NCI-H2196 treated with DMSO at 0.1 percent for 48 hours (cell line): Measurements from ENCODE around the gene MYCL.

Experiments
- DNase-seq: peaks from one replicate; lab custom pipeline; 2025; ENCODE audit not compliant: unreplicated experiment; lab: John Stamatoyannopoulos, UW

Gene MYCL

GRCh38 chr1:39857126-39857878, 44.4 kb downstream of the MYCL start:
- DNase-seq = no peak

- DNase-seq = no peak
Measured at GRCh38 chr1:39854738-39855137, 47.0 kb downstream of the MYCL start.

GRCh38 chr1:39854314-39854713, 47.4 kb downstream of the MYCL start:
- DNase-seq = no peak

GRCh38 chr1:39852876-39853275, 48.8 kb downstream of the MYCL start:
- no peak for DNase-seq

GRCh38 chr1:39852214-39852791, 49.4 kb downstream of the MYCL start:
- no peak for DNase-seq

GRCh38 chr1:39850606-39851216, 51.0 kb downstream of the MYCL start:
- no peak for DNase-seq

- DNase-seq = no peak
Measured at GRCh38 chr1:39849203-39849602, 52.5 kb downstream of the MYCL start.

- DNase-seq = no peak
Measured at GRCh38 chr1:39847940-39848339, 53.8 kb downstream of the MYCL start.

- no peak for DNase-seq
Measured at GRCh38 chr1:39846796-39847195, 54.9 kb downstream of the MYCL start.

- DNase-seq = peak; percentile 100
Measured at GRCh38 chr1:39845569-39846566, 55.8 kb downstream of the MYCL start.
